Measurements from ENCODE around the gene SLC39A8. TPM values are rescaled to one million over a fixed set of nuclear protein-coding genes. Genes with fewer than 3 reads are reported as not detected.
"Not testable (repeated sequence)": the region's sequence is repeated elsewhere in the genome, so short reads cannot be mapped to it uniquely, and the experiment has no call there.

SLC39A8 gene
- total RNA-seq, 1 donor from 2014 or later: 17.1 TPM

DNA sequence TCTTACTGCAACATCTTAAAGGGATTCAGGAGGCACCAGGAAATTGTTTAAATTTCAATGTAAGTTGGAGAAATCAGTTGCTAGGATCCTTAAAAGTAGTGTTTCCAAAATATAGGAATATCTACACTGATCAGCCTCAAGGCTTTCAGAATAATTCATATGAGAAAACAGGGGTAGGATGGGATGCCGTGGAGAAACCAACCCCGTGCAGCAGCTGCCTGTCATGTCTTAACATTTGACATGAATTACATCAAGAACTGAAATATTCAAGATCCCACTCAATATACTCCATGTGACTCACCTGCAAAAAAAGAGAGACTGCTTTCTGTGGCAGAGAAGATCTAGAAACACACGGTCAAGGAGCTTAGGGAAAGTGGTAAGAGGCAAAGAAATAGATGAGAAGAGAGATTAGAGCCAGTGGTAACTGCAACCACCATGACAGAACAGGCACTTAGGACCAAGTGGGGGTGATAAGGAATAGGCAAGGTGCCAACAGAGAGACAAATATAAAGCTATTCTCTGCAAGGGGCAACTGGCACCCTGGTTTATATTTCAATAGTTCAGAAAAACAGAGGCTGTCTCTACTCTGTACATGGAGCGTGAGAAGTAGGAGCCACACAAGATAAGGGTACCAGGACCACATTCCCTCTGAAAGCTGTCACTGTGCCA, 64.0 kb downstream of the SLC39A8 start:
- TF ChIP-seq, protein P1, sequence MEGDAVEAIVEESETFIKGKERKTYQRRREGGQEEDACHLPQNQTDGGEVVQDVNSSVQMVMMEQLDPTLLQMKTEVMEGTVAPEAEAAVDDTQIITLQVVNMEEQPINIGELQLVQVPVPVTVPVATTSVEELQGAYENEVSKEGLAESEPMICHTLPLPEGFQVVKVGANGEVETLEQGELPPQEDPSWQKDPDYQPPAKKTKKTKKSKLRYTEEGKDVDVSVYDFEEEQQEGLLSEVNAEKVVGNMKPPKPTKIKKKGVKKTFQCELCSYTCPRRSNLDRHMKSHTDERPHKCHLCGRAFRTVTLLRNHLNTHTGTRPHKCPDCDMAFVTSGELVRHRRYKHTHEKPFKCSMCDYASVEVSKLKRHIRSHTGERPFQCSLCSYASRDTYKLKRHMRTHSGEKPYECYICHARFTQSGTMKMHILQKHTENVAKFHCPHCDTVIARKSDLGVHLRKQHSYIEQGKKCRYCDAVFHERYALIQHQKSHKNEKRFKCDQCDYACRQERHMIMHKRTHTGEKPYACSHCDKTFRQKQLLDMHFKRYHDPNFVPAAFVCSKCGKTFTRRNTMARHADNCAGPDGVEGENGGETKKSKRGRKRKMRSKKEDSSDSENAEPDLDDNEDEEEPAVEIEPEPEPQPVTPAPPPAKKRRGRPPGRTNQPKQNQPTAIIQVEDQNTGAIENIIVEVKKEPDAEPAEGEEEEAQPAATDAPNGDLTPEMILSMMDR (IDR thresholded peaks at IDR 0.05): no peak
- Histone ChIP-seq H3K27me3 (no peaks in the 10 kb centered on the region), H3K9me3 (no peaks in the 10 kb centered on the region), H3K4me3 (no peak overlapping the region), H3K36me3 (no peaks in the 10 kb centered on the region), H3K27ac (no peak overlapping the region), H3K4me1 (no peaks in the 10 kb centered on the region)
- DNase-seq (ENCODE audit: low spot score in 2 of 2): no peak
- intact Hi-C loops (cut with DNase I): no loop called here

- intact Hi-C loops (cut with DNase I); H3K27me3 ChIP-seq: not testable (repeated sequence)
These were observed 72.0 kb downstream of the SLC39A8 start for GRCh38 chr4:102273317-102273716.

GRCh38 chr4:102272318-102272717, 73.0 kb downstream of the SLC39A8 start:
- Histone ChIP-seq H3K4me3 (no peak overlapping the region), H3K4me1 (no peaks in the 10 kb centered on the region), H3K36me3 (no peaks in the 10 kb centered on the region), H3K27me3 (no peaks in the 10 kb centered on the region), H3K9me3 (no peaks in the 10 kb centered on the region), H3K27ac (no peak overlapping the region)
- intact Hi-C loops (cut with DNase I): no loop called here
- TF ChIP-seq, protein P1 (IDR thresholded peaks at IDR 0.05): no peak
- DNase-seq (ENCODE audit: low spot score in 2 of 2): no peak

More at GRCh38 chr4:102273317-102273716, 72.0 kb downstream of the SLC39A8 start:
- H3K9me3 ChIP-seq; H3K4me3 ChIP-seq; H3K27ac ChIP-seq; DNase-seq (ENCODE audit: low spot score in 2 of 2); H3K4me1 ChIP-seq; H3K36me3 ChIP-seq: not testable (repeated sequence)

GRCh38 chr4:102268355-102268754, 76.9 kb downstream of the SLC39A8 start:
- TF ChIP-seq, protein P1 (IDR thresholded peaks at IDR 0.05): no peak
- intact Hi-C loops (cut with DNase I): no loop called here
- H3K4me3 ChIP-seq: no peak overlapping the region
- H3K4me1 ChIP-seq: no peaks in the 10 kb centered on the region
- H3K9me3 ChIP-seq: no peaks in the 10 kb centered on the region
- no peaks in the 10 kb centered on the region for H3K36me3 ChIP-seq
- no peaks in the 10 kb centered on the region for H3K27me3 ChIP-seq
- DNase-seq (ENCODE audit: low spot score in 2 of 2): no peak
- no peak overlapping the region for H3K27ac ChIP-seq

- Histone ChIP-seq H3K27me3 (no peaks in the 10 kb centered on the region), H3K36me3 (no peaks in the 10 kb centered on the region), H3K4me3 (no peak overlapping the region), H3K27ac (no peak overlapping the region), H3K9me3 (no peaks in the 10 kb centered on the region), H3K4me1 (no peaks in the 10 kb centered on the region)
- intact Hi-C loops (cut with DNase I): no loop called here
- TF ChIP-seq, protein P1 (IDR thresholded peaks at IDR 0.05): peak; percentile 23 to 54 (median 24)
- no peak for DNase-seq (ENCODE audit: low spot score in 2 of 2)
These were observed 82.1 kb downstream of the SLC39A8 start for GRCh38 chr4:102263024-102263787.

GRCh38 chr4:102259702-102260101, 85.6 kb downstream of the SLC39A8 start:
- no peaks in the 10 kb centered on the region for H3K36me3 ChIP-seq
- intact Hi-C loops (cut with DNase I): no loop called here
- H3K27ac ChIP-seq: no peak overlapping the region
- no peak for DNase-seq (ENCODE audit: low spot score in 2 of 2)
- H3K27me3 ChIP-seq: no peaks in the 10 kb centered on the region
- no peak overlapping the region for H3K4me3 ChIP-seq
- no peaks in the 10 kb centered on the region for H3K9me3 ChIP-seq
- no peaks in the 10 kb centered on the region for H3K4me1 ChIP-seq
- TF ChIP-seq, protein P1 (IDR thresholded peaks at IDR 0.05): no peak
